CD4-positive, CD25-positive, alpha-beta regulatory T cell (primary cell): ENCODE data around the gene ZNF883. TPM values are rescaled to one million over a fixed set of nuclear protein-coding genes. Genes with fewer than 3 reads are reported as not detected.
"Not testable (repeated sequence)": the region's sequence is repeated elsewhere in the genome, so short reads cannot be mapped to it uniquely, and the experiment has no call there.

ENCODE experiments used
- ATAC-seq, 2 donors: fragments of 150-1000 bp; cut with Tn5 transposase; one replicate each; pipeline ENCODE4 v1.10.0; 2021; ENCODE audit warnings: low read depth in 2 of 2, moderate number of reproducible peaks in 2 of 2, moderate library complexity in 1 of 2
- DNase-seq, 3 donors: peaks; one replicate each; pipeline versions ENCODE4 v3.0.0 to v3.0.0-alpha.2; 2012 to 2022; ENCODE audit warnings: mixed read lengths in 1 of 3
- H3K27ac ChIP-seq: one replicate; pipeline ENCODE4 v1.7.0; 2013; ENCODE audit warnings: mild to moderate bottlenecking, low read length; ENCODE audit not compliant: insufficient read depth, poor library complexity, severe bottlenecking
- H3K27me3 ChIP-seq: one replicate; pipeline ENCODE4 v1.7.0; 2013; ENCODE audit warnings: low read length; ENCODE audit not compliant: control insufficient read depth, insufficient read depth
- H3K36me3 ChIP-seq: one replicate; pipeline ENCODE4 v1.7.0; 2013; ENCODE audit warnings: mild to moderate bottlenecking, low read length, moderate library complexity; ENCODE audit not compliant: control insufficient read depth, insufficient read depth
- H3K4me1 ChIP-seq: 2 replicates; pipeline ENCODE4 v1.7.0; 2013; ENCODE audit warnings: mild to moderate bottlenecking, low read length; ENCODE audit not compliant: insufficient read depth, control insufficient read depth, poor library complexity, severe bottlenecking
- H3K4me3 ChIP-seq: one replicate; pipeline ENCODE4 v1.7.0; 2013; ENCODE audit warnings: low read depth, mild to moderate bottlenecking, low read length, moderate library complexity
- H3K9me3 ChIP-seq, 2 experiments: 1 replicate in 1 of 2; 2 replicates in 1 of 2; pipeline ENCODE4 v1.7.0; 2013; ENCODE audit warnings: low read length in 2 of 2, mild to moderate bottlenecking in 1 of 2, moderate library complexity in 1 of 2; ENCODE audit not compliant: control insufficient read depth in 2 of 2
- H3K27ac Mint-ChIP-seq, 3 donors: one replicate each; pipeline ENCODE4 v1.8.0; 2020 to 2022; ENCODE audit warnings: mild to moderate bottlenecking in 3 of 3, mixed read lengths in 3 of 3, moderate library complexity in 2 of 3
- H3K27me3 Mint-ChIP-seq: one replicate; pipeline ENCODE4 v1.8.0; 2022; ENCODE audit warnings: mild to moderate bottlenecking, mixed read lengths
- H3K36me3 Mint-ChIP-seq: one replicate; pipeline ENCODE4 v1.8.0; 2020; ENCODE audit warnings: mixed read lengths
- H3K4me1 Mint-ChIP-seq, 4 donors: one replicate each; pipeline ENCODE4 v1.8.0; 2020 to 2022; ENCODE audit warnings: mixed read lengths in 4 of 4, mild to moderate bottlenecking in 1 of 4
- H3K4me3 Mint-ChIP-seq, 4 donors: one replicate each; pipeline ENCODE4 v1.8.0; 2020 to 2022; ENCODE audit warnings: mild to moderate bottlenecking in 4 of 4, mixed read lengths in 4 of 4, moderate library complexity in 3 of 4
- H3K9me3 Mint-ChIP-seq, 7 donors: one replicate each; pipeline ENCODE4 v1.8.0; 2020 to 2022; ENCODE audit warnings: mixed read lengths in 7 of 7, mild to moderate bottlenecking in 3 of 7, moderate library complexity in 2 of 7
- polyA plus RNA-seq, 4 donors: library from polyadenylated mRNA; unstranded; fragments of 300-500 nt; fragmentation: Illumina TruSeq; gene quantifications; one replicate each; pipeline ENCODE4 v1.2.3, GENCODE V29; 2021
- total RNA-seq: library from RNA; stranded (reverse); gene quantifications from one replicate; pipeline ENCODE4 v1.2.3, GENCODE V29; 2022

ZNF883 gene
- total RNA-seq (0.52 TPM), polyA plus RNA-seq (1 to 10 TPM in 1 of 4 donors, under 1 TPM in 3; 0.25 to 1.1 (median 0.55) TPM)

- H3K27me3 ChIP-seq: peaks cover 1% of the 10 kb centered on the region
- no peak for ATAC-seq
- Mint-ChIP-seq H3K9me3 (peaks cover 0 to 56% (median 25%) of the 10 kb centered on the region in 7 donors), H3K4me3 (peak within 1 kb of the TSS in 2 of 4 donors; percentile 79 to 86), H3K27ac (peak within 1 kb of the TSS in 1 of 3 donors; percentile 26), H3K4me1 (peaks cover 0 to 3% (median 0%) of the 10 kb centered on the region in 4 donors), H3K36me3 (peaks cover 5% of the 10 kb centered on the region), H3K27me3 (no peaks in the 10 kb centered on the region)
- H3K27ac ChIP-seq: no peak within 1 kb of the TSS
- H3K4me1 ChIP-seq: no peaks in the 10 kb centered on the region
- peak in 2 of 3 donors; percentile 25 to 26 for DNase-seq
- H3K4me3 ChIP-seq: no peak within 1 kb of the TSS
- no peaks in the 10 kb centered on the region for H3K36me3 ChIP-seq
- H3K9me3 ChIP-seq: peaks cover 12 to 14% of the 10 kb centered on the region in 2 experiments
Observed at GRCh38 chr9:113011911-113012381, at the start of gene ZNF883. TSS of gene ZNF883 (minus strand) at chr9:113012192.

- H3K4me1 Mint-ChIP-seq: peaks cover 0 to 11% (median 2%) of the 10 kb centered on the region in 4 donors
- H3K4me3 ChIP-seq, H3K27me3 Mint-ChIP-seq, DNase-seq, ATAC-seq, H3K4me1 ChIP-seq, H3K36me3 Mint-ChIP-seq, H3K27ac ChIP-seq, H3K4me3 Mint-ChIP-seq, H3K27me3 ChIP-seq, H3K27ac Mint-ChIP-seq, H3K36me3 ChIP-seq: not testable (repeated sequence)
- H3K9me3 ChIP-seq: peaks cover 17 to 30% of the 10 kb centered on the region in 2 experiments
- H3K9me3 Mint-ChIP-seq: peaks cover 0 to 14% (median 3%) of the 10 kb centered on the region in 7 donors
Observed at GRCh38 chr9:113061072-113061850, 49.3 kb upstream of the ZNF883 start.

- H3K27ac ChIP-seq, H3K36me3 Mint-ChIP-seq, H3K27ac Mint-ChIP-seq, H3K4me1 ChIP-seq, ATAC-seq, DNase-seq, H3K27me3 Mint-ChIP-seq, H3K36me3 ChIP-seq, H3K27me3 ChIP-seq: not testable (repeated sequence)
- H3K4me3 ChIP-seq: peak overlapping the region; percentile 13
- H3K9me3 ChIP-seq: peaks cover 28 to 42% of the 10 kb centered on the region in 2 experiments
- H3K4me3 Mint-ChIP-seq: peak overlapping the region in 1 of 4 donors; percentile 75
- H3K9me3 Mint-ChIP-seq: peaks cover 0 to 14% (median 3%) of the 10 kb centered on the region in 7 donors
- peaks cover 0 to 11% (median 2%) of the 10 kb centered on the region in 4 donors for H3K4me1 Mint-ChIP-seq
Observed at GRCh38 chr9:113059581-113060284, 47.7 kb upstream of the ZNF883 start.

DNA sequence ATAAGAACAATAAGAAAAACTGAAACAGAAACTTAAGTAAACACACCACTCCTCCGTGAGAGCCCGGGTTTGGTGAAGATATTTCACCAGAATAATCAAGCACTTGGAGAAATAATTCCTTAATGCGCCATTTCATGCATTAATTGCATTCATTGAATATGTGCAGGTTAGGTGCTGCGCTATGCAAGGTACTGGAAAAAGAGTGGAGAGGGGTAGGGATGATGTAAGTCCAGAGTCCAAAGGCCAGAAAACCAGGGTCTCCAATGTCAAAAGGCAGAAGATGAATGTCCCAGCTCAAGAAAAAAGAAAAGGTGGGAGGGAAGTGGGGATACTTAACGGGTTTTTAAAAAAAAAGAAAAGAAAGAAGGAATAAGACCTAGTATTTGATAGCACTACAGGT, 45.2 kb upstream of the ZNF883 start:
- Mint-ChIP-seq H3K27ac (no peak overlapping the region), H3K4me1 (peaks cover 0 to 11% (median 2%) of the 10 kb centered on the region in 4 donors), H3K9me3 (peaks cover 0 to 14% (median 3%) of the 10 kb centered on the region in 7 donors), H3K27me3 (no peaks in the 10 kb centered on the region), H3K4me3 (no peak overlapping the region), H3K36me3 (no peaks in the 10 kb centered on the region)
- Histone ChIP-seq H3K27me3 (no peaks in the 10 kb centered on the region), H3K4me3 (peak overlapping the region; percentile 96), H3K9me3 (peaks cover 49 to 68% of the 10 kb centered on the region in 2 experiments), H3K4me1 (no peaks in the 10 kb centered on the region), H3K27ac (peak overlapping the region; percentile 25), H3K36me3 (no peaks in the 10 kb centered on the region)
- DNase-seq (no peak), ATAC-seq (no peak)

GRCh38 chr9:113056191-113057106, 44.5 kb upstream of the ZNF883 start, which contains the start of gene ZFP37:
TSS of gene ZFP37 (minus strand) at chr9:113056724. CDS start at chr9:113056688, 36 bp downstream.
- Mint-ChIP-seq H3K4me1 (peaks cover 0 to 11% (median 2%) of the 10 kb centered on the region in 4 donors), H3K36me3 (no peaks in the 10 kb centered on the region), H3K27me3 (no peaks in the 10 kb centered on the region), H3K27ac (no peak within 1 kb of the TSS), H3K9me3 (peaks cover 0 to 14% (median 3%) of the 10 kb centered on the region in 7 donors), H3K4me3 (no peak within 1 kb of the TSS)
- Histone ChIP-seq H3K4me3 (peak within 1 kb of the TSS; percentile 96), H3K9me3 (peaks cover 55 to 75% of the 10 kb centered on the region in 2 experiments), H3K27ac (peak within 1 kb of the TSS; percentile 25), H3K36me3 (no peaks in the 10 kb centered on the region), H3K4me1 (no peaks in the 10 kb centered on the region), H3K27me3 (no peaks in the 10 kb centered on the region)
- peak; percentile 90 to 93 for ATAC-seq
- DNase-seq: peak; percentile 60 to 81 (median 61)

- ATAC-seq: no peak
- H3K27me3 ChIP-seq: no peaks in the 10 kb centered on the region
- no peak overlapping the region for H3K4me3 Mint-ChIP-seq
- H3K4me3 ChIP-seq: no peak overlapping the region
- H3K36me3 Mint-ChIP-seq: peaks cover 39% of the 10 kb centered on the region
- DNase-seq: no peak
- H3K9me3 Mint-ChIP-seq: peaks cover 1 to 78% (median 25%) of the 10 kb centered on the region in 7 donors
- no peaks in the 10 kb centered on the region for H3K4me1 Mint-ChIP-seq
- no peak overlapping the region for H3K27ac ChIP-seq
- H3K36me3 ChIP-seq: peaks cover 38% of the 10 kb centered on the region
- H3K4me1 ChIP-seq: no peaks in the 10 kb centered on the region
- no peak overlapping the region for H3K27ac Mint-ChIP-seq
- no peaks in the 10 kb centered on the region for H3K27me3 Mint-ChIP-seq
- peaks cover 86 to 94% of the 10 kb centered on the region in 2 experiments for H3K9me3 ChIP-seq
Observed at GRCh38 chr9:113042884-113043657, 31.1 kb upstream of the ZNF883 start.
